IPS-18c (cell line): ENCODE measurements around the gene STK4.

ENCODE experiments used
- H3K4me3 ChIP-seq: 2 replicates; pipeline ENCODE4 v1.7.0; 2013; ENCODE audit warnings: low read depth, mild to moderate bottlenecking, low read length, moderate library complexity; ENCODE audit not compliant: insufficient read depth
- H3K9me3 ChIP-seq: one replicate; pipeline ENCODE4 v1.6.1; 2013; ENCODE audit warnings: mild to moderate bottlenecking, low read length, moderate library complexity; ENCODE audit not compliant: control insufficient read depth, insufficient read depth

The STK4 gene

GRCh38 chr20:45083127-45083526 lies 116.8 kb downstream of the STK4 start:
- H3K9me3 ChIP-seq = peaks cover 3% of the 10 kb centered on the region

GRCh38 chr20:45085289-45085688 lies 119.0 kb downstream of the STK4 start:
- Histone ChIP-seq H3K4me3 (no peak overlapping the region), H3K9me3 (no peaks in the 10 kb centered on the region)

More at GRCh38 chr20:45083127-45083526, 116.8 kb downstream of the STK4 start:
- no peak overlapping the region for H3K4me3 ChIP-seq

GRCh38 chr20:45085867-45086266 lies 119.6 kb downstream of the STK4 start:
- Histone ChIP-seq H3K4me3 (no peak overlapping the region), H3K9me3 (no peaks in the 10 kb centered on the region)

GRCh38 chr20:45087097-45087790 lies 120.9 kb downstream of the STK4 start:
- H3K4me3 ChIP-seq = no peak overlapping the region
- no peaks in the 10 kb centered on the region for H3K9me3 ChIP-seq

- no peaks in the 10 kb centered on the region for H3K9me3 ChIP-seq
- no peak overlapping the region for H3K4me3 ChIP-seq
Observed at GRCh38 chr20:45087814-45088213, 121.5 kb downstream of the STK4 start.

GRCh38 chr20:45088247-45088646 lies 121.9 kb downstream of the STK4 start:
- no peaks in the 10 kb centered on the region for H3K9me3 ChIP-seq
- H3K4me3 ChIP-seq = no peak overlapping the region

GRCh38 chr20:45090481-45090880 lies 124.2 kb downstream of the STK4 start:
- no peaks in the 10 kb centered on the region for H3K9me3 ChIP-seq
- no peak overlapping the region for H3K4me3 ChIP-seq

GRCh38 chr20:45091366-45091765 lies 125.1 kb downstream of the STK4 start:
- Histone ChIP-seq H3K9me3 (no peaks in the 10 kb centered on the region), H3K4me3 (no peak overlapping the region)

GRCh38 chr20:45092898-45093297 lies 126.6 kb downstream of the STK4 start:
- Histone ChIP-seq H3K9me3 (no peaks in the 10 kb centered on the region), H3K4me3 (no peak overlapping the region)

- Histone ChIP-seq H3K9me3 (peaks cover 4% of the 10 kb centered on the region), H3K4me3 (no peak overlapping the region)
Observed at GRCh38 chr20:45094201-45094600, 127.9 kb downstream of the STK4 start.

GRCh38 chr20:45094864-45095574 lies 128.7 kb downstream of the STK4 start:
- Histone ChIP-seq H3K9me3 (peaks cover 4% of the 10 kb centered on the region), H3K4me3 (no peak overlapping the region)

GRCh38 chr20:45095805-45096238 lies 129.5 kb downstream of the STK4 start:
- Histone ChIP-seq H3K4me3 (no peak overlapping the region), H3K9me3 (peaks cover 4% of the 10 kb centered on the region)

- Histone ChIP-seq H3K4me3 (no peak overlapping the region), H3K9me3 (peaks cover 4% of the 10 kb centered on the region)
Observed at GRCh38 chr20:45096781-45097180, 130.5 kb downstream of the STK4 start.

GRCh38 chr20:45097485-45098102 lies 131.3 kb downstream of the STK4 start:
- no peak overlapping the region for H3K4me3 ChIP-seq
- H3K9me3 ChIP-seq = peaks cover 4% of the 10 kb centered on the region

- Histone ChIP-seq H3K9me3 (peaks cover 4% of the 10 kb centered on the region), H3K4me3 (no peak overlapping the region)
Observed at GRCh38 chr20:45098103-45098773, 131.9 kb downstream of the STK4 start.

GRCh38 chr20:45100563-45101245 lies 134.4 kb downstream of the STK4 start, which contains the start of gene KCNS1:
KCNS1 (minus strand) TSS chr20:45101127; CDS start chr20:45099236, 1,891 bp downstream.
- peaks cover 4% of the 10 kb centered on the region for H3K9me3 ChIP-seq
- peak within 1 kb of the TSS; percentile 49 for H3K4me3 ChIP-seq

- H3K9me3 ChIP-seq = peaks cover 4% of the 10 kb centered on the region
- peak overlapping the region; percentile 49 for H3K4me3 ChIP-seq
Observed at GRCh38 chr20:45101333-45101850, 135.1 kb downstream of the STK4 start.
